ENCODE data around the gene TMEM43. TPM values are rescaled to one million over a fixed set of nuclear protein-coding genes. Genes with fewer than 3 reads are reported as not detected.

Gene TMEM43
- total and polyA plus RNA-seq, 2 of the 13 experiments (the other 11 are each of a cell fraction or from before 2014, with no cell fraction given), result 48.9 to 50.5 TPM

- TF ChIP-seq NFE2L1 (CRISPR knock-in tag; IDR thresholded peaks at IDR 0.05; ENCODE audit: borderline replicate concordance) (no peak), MXI1 (IDR thresholded peaks at IDR 0.05; ENCODE audit: borderline replicate concordance, low read depth, low read length) (peak; percentile 66; the same call in 1 of the 3 replicates), CREB1 (IDR thresholded peaks at IDR 0.05) (peak; percentile 32; the same call in 1 of the 2 replicates), CREB1 (CRISPR knock-in tag; IDR thresholded peaks at IDR 0.05) (no peak), YEATS4 (CRISPR knock-in tag; IDR thresholded peaks at IDR 0.05; ENCODE audit: borderline replicate concordance) (peak; percentile 81; the same call in 1 of the 2 replicates), NCOA5 (CRISPR knock-in tag; IDR thresholded peaks at IDR 0.05) (no peak), ZNF101 (CRISPR knock-in tag; IDR thresholded peaks at IDR 0.05; ENCODE audit: borderline replicate concordance, low read depth) (0 out of 2 replicates have a peak, but pooled peaks have one; percentile 24), MBNL3 (CRISPR knock-in tag; conservative IDR thresholded peaks at IDR 0.05) (no peak), EEA1 (CRISPR knock-in tag; IDR thresholded peaks at IDR 0.05; ENCODE audit: borderline replicate concordance) (no peak), TAF1 (CRISPR knock-in tag; IDR thresholded peaks at IDR 0.05) (peak; percentile 83), HINFP (CRISPR knock-in tag; IDR thresholded peaks at IDR 0.05; ENCODE audit: low read depth) (peak; percentile 28), SP5 (CRISPR knock-in tag; IDR thresholded peaks at IDR 0.05; ENCODE audit: borderline replicate concordance, low read depth) (no peak), MXD3 (CRISPR knock-in tag; IDR thresholded peaks at IDR 0.05) (no peak), ZNF740 (CRISPR knock-in tag; IDR thresholded peaks at IDR 0.05) (no peak), PCBP1 (IDR thresholded peaks at IDR 0.05; ENCODE audit: borderline replicate concordance, low read depth, low read length) (0 out of 2 replicates have a peak, but pooled peaks have one; percentile 35), ZFP1 (CRISPR knock-in tag; IDR thresholded peaks at IDR 0.05) (no peak), ZNF782 (CRISPR knock-in tag; IDR thresholded peaks at IDR 0.05; ENCODE audit: borderline replicate concordance) (no peak), NFE2L2 (IDR thresholded peaks at IDR 0.05; ENCODE audit: low read length) (0 out of 2 replicates have a peak, but pooled peaks have one; percentile 8), FOXA3 (CRISPR knock-in tag; IDR thresholded peaks at IDR 0.05) (peak; percentile 37; the same call in 1 of the 2 replicates), KMT2B (CRISPR knock-in tag; IDR thresholded peaks at IDR 0.05) (0 out of 2 replicates have a peak, but pooled peaks have one; percentile 10), SIX1 (CRISPR knock-in tag; IDR thresholded peaks at IDR 0.05; ENCODE audit: borderline replicate concordance) (no peak), XRCC5 (optimal IDR thresholded peaks at IDR 0.05; ENCODE audit: low read length) (peak; percentile 15), DPF2 (CRISPR knock-in tag; IDR thresholded peaks at IDR 0.05; ENCODE audit: borderline replicate concordance, low read depth) (no peak), HOXA3 (CRISPR knock-in tag; IDR thresholded peaks at IDR 0.05) (peak; percentile 63; the same call in 1 of the 2 replicates), FOXA1 (IDR thresholded peaks at IDR 0.05) (no peak), FOXA1 (CRISPR knock-in tag; IDR thresholded peaks at IDR 0.05) (no peak), SOX6 (IDR thresholded peaks at IDR 0.05) (no peak), SOX6 (CRISPR knock-in tag; IDR thresholded peaks at IDR 0.05) (0 out of 2 replicates have a peak, but pooled peaks have one; percentile 1), ZNF770 (CRISPR knock-in tag; IDR thresholded peaks at IDR 0.05) (peak; percentile 39; the same call in 1 of the 2 replicates)
These were observed at the start of gene TMEM43, which contains the start of gene CHCHD4 (continued) for GRCh38 chr3:14124615-14125192.
